Skeletal muscle satellite cell (primary cell): Measurements from ENCODE around the gene SLC14A1.

Source experiments
- H3K27me3 ChIP-seq: 2 replicates; pipeline ENCODE4 v1.7.0; 2013; ENCODE audit warnings: low read length; ENCODE audit not compliant: control insufficient read depth, insufficient read depth
- H3K36me3 ChIP-seq: 2 replicates; pipeline ENCODE4 v1.7.0; 2013; ENCODE audit warnings: mild to moderate bottlenecking, control low read depth, low read length; ENCODE audit not compliant: insufficient read depth
- H3K4me1 ChIP-seq: 2 replicates; pipeline ENCODE4 v1.7.0; 2013; ENCODE audit warnings: low read length; ENCODE audit not compliant: control insufficient read depth, insufficient read depth
- H3K4me2 ChIP-seq: 2 replicates; pipeline ENCODE4 v1.7.0; 2013; ENCODE audit warnings: mild to moderate bottlenecking, low read length
- H3K4me3 ChIP-seq: 2 replicates; pipeline ENCODE4 v1.7.0; 2013; ENCODE audit warnings: low read length
- H3K9ac ChIP-seq: 2 replicates; pipeline ENCODE4 v1.7.0; 2013; ENCODE audit warnings: mild to moderate bottlenecking, low read depth, low read length, moderate library complexity
- H3K9me3 ChIP-seq: replicated peaks from 2 replicates; pipeline ENCODE4 v1.7.0; 2013; ENCODE audit warnings: mild to moderate bottlenecking, control low read depth, low read length

Gene SLC14A1

DNA sequence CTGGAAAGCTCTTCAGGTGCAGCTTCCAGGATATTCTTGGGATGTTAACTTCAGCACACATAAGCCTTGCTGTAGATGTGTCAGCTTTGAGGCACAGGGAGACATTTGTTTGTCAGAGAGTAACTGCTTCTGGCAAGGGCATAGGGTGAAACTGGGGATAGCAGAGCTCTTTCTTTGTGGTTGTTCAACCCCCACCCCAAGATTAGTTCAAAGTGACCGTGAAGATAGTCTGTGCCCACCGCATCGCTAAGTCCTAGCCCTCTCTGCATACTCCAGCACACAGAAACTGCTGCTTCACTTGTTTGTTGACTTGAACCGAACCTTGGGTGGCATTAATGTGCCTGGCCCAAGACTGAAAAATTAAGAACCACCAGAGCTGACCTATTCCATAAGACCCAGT is 1.4 kb downstream of the SLC14A1 start:
- no peaks in the 10 kb centered on the region for H3K9me3 ChIP-seq
- H3K9ac ChIP-seq, result no peak overlapping the region
- H3K4me1 ChIP-seq, result peaks cover 51% of the 10 kb centered on the region
- H3K36me3 ChIP-seq, result no peaks in the 10 kb centered on the region
- no peaks in the 10 kb centered on the region for H3K27me3 ChIP-seq
- peak overlapping the region; percentile 5 for H3K4me3 ChIP-seq
- peak overlapping the region; percentile 28 for H3K4me2 ChIP-seq

- Histone ChIP-seq H3K4me2 (no peak overlapping the region), H3K36me3 (no peaks in the 10 kb centered on the region), H3K4me3 (no peak overlapping the region), H3K9me3 (no peaks in the 10 kb centered on the region), H3K9ac (no peak overlapping the region), H3K27me3 (no peaks in the 10 kb centered on the region), H3K4me1 (peaks cover 63% of the 10 kb centered on the region)
Observed at GRCh38 chr18:45726603-45727002, 2.6 kb downstream of the SLC14A1 start.

DNA sequence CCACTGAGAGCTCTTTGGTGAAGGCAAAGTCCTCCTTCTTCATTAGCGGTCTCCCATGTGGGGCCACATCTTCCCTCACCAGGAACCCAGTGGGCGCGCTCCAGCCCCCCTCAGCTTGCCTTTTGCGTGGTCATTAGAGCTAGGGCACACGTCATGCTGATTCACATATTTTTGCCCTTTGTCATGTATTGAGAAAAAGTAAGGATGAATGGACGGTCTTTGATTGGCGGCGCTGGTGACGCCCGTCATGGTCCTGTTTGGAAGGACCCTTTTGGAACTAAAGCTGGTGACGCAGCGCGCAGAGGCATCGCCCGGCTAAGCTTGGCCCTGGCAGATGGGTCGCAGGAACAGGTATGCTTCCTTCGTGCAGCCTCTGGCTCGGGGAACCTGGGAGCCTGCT is 3.1 kb downstream of the SLC14A1 start:
- H3K4me1 ChIP-seq, result peaks cover 68% of the 10 kb centered on the region
- H3K36me3 ChIP-seq, result no peaks in the 10 kb centered on the region
- no peak overlapping the region for H3K4me2 ChIP-seq
- H3K4me3 ChIP-seq, result no peak overlapping the region
- no peaks in the 10 kb centered on the region for H3K9me3 ChIP-seq
- H3K27me3 ChIP-seq, result no peaks in the 10 kb centered on the region
- no peak overlapping the region for H3K9ac ChIP-seq

DNA sequence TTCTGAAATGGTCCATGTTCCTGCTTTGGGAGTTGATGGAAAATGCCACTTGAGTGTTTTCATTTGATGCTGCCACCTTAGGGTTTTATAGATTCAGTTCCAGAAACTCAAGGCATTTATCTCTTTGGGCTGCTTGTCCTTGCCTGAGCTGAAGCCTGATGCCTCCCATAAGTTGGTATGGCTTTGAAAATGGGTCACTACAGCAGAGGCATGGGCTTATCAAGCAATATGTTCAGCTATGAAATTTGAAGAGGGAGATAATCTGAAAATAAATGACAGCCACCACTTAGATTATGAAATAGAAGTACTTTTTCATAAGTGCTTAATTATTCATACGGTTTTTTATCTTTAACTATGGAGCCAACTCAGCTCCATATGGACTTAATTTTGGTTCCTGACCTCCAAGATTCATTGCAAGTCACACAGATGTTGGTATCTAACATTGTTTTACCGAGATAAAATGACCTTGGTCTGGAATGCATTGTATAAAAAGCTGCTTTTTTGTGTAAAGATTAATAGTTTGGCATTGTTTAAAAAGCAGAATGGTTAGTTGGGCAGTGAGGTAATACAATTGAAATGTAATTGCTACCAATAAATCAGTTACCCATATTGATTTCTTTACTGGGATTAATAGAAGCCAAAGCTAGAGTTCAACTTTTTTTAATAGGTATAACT is 4.5 kb downstream of the SLC14A1 start:
- Histone ChIP-seq H3K27me3 (no peaks in the 10 kb centered on the region), H3K4me1 (peaks cover 68% of the 10 kb centered on the region), H3K4me2 (no peak overlapping the region), H3K9ac (no peak overlapping the region), H3K9me3 (no peaks in the 10 kb centered on the region), H3K36me3 (no peaks in the 10 kb centered on the region), H3K4me3 (no peak overlapping the region)

- Histone ChIP-seq H3K4me1 (peaks cover 46% of the 10 kb centered on the region), H3K9me3 (no peaks in the 10 kb centered on the region), H3K9ac (no peak overlapping the region), H3K4me2 (peak overlapping the region; percentile 29), H3K27me3 (no peaks in the 10 kb centered on the region), H3K36me3 (no peaks in the 10 kb centered on the region), H3K4me3 (no peak overlapping the region)
Observed at GRCh38 chr18:45730832-45731575, 7.0 kb downstream of the SLC14A1 start.

- Histone ChIP-seq H3K4me1 (peaks cover 39% of the 10 kb centered on the region), H3K36me3 (no peaks in the 10 kb centered on the region), H3K4me2 (peak overlapping the region; percentile 29), H3K9ac (no peak overlapping the region), H3K27me3 (no peaks in the 10 kb centered on the region), H3K9me3 (no peaks in the 10 kb centered on the region), H3K4me3 (no peak overlapping the region)
Observed at GRCh38 chr18:45731716-45732115, 7.7 kb downstream of the SLC14A1 start.

- Histone ChIP-seq H3K36me3 (no peaks in the 10 kb centered on the region), H3K27me3 (no peaks in the 10 kb centered on the region), H3K9me3 (no peaks in the 10 kb centered on the region), H3K4me1 (peaks cover 29% of the 10 kb centered on the region), H3K4me3 (no peak overlapping the region), H3K9ac (no peak overlapping the region), H3K4me2 (no peak overlapping the region)
Observed at GRCh38 chr18:45733535-45733934, 9.6 kb downstream of the SLC14A1 start.

DNA sequence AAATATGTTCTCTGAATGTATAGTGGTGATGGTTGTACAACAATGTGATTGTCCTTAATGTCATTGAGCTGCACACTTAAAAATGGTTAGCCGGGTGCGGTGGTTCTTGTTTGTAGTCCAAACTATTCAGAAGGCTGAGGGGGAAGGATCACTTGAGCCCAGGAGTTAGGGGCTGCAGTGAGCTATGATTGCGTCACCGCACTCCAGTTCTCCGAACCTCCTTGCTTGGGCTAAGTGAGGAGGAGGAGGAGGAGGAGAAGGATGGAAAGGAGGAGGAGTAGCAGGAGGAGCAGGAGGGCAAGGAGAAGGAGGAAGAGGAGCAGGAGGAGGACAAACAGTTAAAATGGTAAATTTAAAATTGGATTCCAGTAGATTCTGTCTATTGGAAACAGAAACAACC is 10.5 kb downstream of the SLC14A1 start:
- Histone ChIP-seq H3K27me3 (no peaks in the 10 kb centered on the region), H3K4me3 (no peak overlapping the region), H3K9me3 (no peaks in the 10 kb centered on the region), H3K4me1 (peaks cover 24% of the 10 kb centered on the region), H3K4me2 (no peak overlapping the region), H3K36me3 (no peaks in the 10 kb centered on the region), H3K9ac (no peak overlapping the region)

DNA sequence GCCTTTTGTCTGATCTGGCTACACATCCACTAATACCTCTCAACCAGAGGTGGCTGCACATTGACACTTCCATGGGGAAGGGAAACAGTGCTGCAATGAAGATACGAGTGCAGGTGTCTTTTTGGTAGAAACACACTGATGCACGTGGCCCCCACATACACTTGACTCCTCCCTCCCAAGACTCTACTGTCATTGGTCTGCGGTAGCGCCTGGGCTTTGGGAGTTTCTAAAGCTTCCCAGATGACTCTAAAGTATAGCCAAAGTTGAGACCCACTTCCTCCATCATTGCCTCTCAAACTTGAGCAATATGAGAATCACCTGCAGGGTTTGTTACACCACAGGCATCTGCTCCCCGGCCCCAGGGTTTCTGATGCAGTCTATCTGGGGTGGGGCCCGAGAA is 11.0 kb downstream of the SLC14A1 start:
- H3K4me3 ChIP-seq, result no peak overlapping the region
- H3K9me3 ChIP-seq, result no peaks in the 10 kb centered on the region
- peaks cover 24% of the 10 kb centered on the region for H3K4me1 ChIP-seq
- no peaks in the 10 kb centered on the region for H3K36me3 ChIP-seq
- H3K9ac ChIP-seq, result no peak overlapping the region
- no peaks in the 10 kb centered on the region for H3K27me3 ChIP-seq
- H3K4me2 ChIP-seq, result no peak overlapping the region

- Histone ChIP-seq H3K4me2 (no peak overlapping the region), H3K9me3 (no peaks in the 10 kb centered on the region), H3K4me3 (no peak overlapping the region), H3K36me3 (no peaks in the 10 kb centered on the region), H3K27me3 (no peaks in the 10 kb centered on the region), H3K9ac (no peak overlapping the region), H3K4me1 (no peaks in the 10 kb centered on the region)
Observed at GRCh38 chr18:45738660-45739059, 14.7 kb downstream of the SLC14A1 start.

DNA sequence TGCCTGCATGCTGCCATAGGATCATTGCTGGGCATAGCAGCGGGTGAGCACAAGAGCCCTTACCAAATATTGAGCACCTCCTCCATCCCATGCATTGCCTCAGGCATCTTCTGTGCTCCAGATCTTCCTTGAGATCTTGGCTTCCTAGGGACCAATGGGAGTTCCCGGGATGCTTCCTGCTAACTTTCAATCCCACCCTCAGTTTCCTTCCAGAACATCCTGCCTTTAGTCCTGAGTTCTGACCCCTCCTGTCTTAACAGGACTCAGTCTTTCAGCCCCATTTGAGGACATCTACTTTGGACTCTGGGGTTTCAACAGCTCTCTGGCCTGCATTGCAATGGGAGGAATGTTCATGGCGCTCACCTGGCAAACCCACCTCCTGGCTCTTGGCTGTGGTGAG is 15.3 kb downstream of the SLC14A1 start:
- Histone ChIP-seq H3K4me2 (no peak overlapping the region), H3K9me3 (no peaks in the 10 kb centered on the region), H3K4me3 (no peak overlapping the region), H3K9ac (no peak overlapping the region), H3K27me3 (no peaks in the 10 kb centered on the region), H3K36me3 (no peaks in the 10 kb centered on the region), H3K4me1 (no peaks in the 10 kb centered on the region)

GRCh38 chr18:45739848-45740247 is 15.9 kb downstream of the SLC14A1 start:
- Histone ChIP-seq H3K4me2 (no peak overlapping the region), H3K4me3 (no peak overlapping the region), H3K27me3 (no peaks in the 10 kb centered on the region), H3K36me3 (no peaks in the 10 kb centered on the region), H3K9me3 (no peaks in the 10 kb centered on the region), H3K9ac (no peak overlapping the region), H3K4me1 (no peaks in the 10 kb centered on the region)
